Stromal cell of bone marrow (primary cell): Measurements from ENCODE around the gene DNER.
"Not testable (repeated sequence)": the region's sequence is repeated elsewhere in the genome, so short reads cannot be mapped to it uniquely, and the experiment has no call there.

ENCODE experiments used
- DNase-seq: peaks from one replicate; pipeline ENCODE4 v3.0.0-alpha.2; 2012; ENCODE audit warnings: low read depth

Gene DNER, protein sequence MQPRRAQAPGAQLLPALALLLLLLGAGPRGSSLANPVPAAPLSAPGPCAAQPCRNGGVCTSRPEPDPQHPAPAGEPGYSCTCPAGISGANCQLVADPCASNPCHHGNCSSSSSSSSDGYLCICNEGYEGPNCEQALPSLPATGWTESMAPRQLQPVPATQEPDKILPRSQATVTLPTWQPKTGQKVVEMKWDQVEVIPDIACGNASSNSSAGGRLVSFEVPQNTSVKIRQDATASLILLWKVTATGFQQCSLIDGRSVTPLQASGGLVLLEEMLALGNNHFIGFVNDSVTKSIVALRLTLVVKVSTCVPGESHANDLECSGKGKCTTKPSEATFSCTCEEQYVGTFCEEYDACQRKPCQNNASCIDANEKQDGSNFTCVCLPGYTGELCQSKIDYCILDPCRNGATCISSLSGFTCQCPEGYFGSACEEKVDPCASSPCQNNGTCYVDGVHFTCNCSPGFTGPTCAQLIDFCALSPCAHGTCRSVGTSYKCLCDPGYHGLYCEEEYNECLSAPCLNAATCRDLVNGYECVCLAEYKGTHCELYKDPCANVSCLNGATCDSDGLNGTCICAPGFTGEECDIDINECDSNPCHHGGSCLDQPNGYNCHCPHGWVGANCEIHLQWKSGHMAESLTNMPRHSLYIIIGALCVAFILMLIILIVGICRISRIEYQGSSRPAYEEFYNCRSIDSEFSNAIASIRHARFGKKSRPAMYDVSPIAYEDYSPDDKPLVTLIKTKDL

DNA sequence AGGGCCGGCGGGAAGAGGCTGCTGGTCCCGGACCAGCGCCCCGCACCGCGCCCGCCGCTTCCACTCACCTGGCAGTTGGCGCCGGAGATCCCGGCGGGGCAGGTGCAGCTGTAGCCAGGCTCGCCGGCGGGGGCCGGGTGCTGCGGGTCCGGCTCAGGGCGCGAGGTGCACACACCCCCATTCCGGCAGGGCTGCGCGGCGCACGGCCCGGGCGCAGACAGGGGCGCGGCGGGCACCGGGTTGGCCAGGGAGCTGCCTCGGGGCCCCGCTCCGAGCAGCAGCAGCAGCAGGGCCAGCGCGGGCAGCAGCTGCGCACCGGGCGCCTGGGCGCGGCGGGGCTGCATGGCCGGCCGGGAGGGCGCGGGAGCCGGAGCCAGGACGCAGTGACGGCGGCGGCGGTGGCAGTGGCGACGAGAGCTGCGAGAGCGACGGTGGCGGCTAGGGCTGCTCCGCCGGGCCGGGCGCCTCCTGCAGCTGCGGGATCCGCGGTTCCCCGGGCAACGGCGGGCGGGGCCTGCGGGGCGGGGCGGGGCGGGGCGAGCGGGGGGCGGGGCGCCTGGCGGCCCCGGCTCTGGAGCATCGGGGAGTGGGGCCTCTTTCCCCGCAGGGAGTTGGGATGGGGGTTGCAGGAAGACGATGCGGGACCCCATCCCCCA lies at the start of gene DNER:
DNER (minus strand) TSS at position 476 of the 656 bp plus-strand sequence; CDS start at position 344, 132 bp downstream.
- no peak for DNase-seq

DNA sequence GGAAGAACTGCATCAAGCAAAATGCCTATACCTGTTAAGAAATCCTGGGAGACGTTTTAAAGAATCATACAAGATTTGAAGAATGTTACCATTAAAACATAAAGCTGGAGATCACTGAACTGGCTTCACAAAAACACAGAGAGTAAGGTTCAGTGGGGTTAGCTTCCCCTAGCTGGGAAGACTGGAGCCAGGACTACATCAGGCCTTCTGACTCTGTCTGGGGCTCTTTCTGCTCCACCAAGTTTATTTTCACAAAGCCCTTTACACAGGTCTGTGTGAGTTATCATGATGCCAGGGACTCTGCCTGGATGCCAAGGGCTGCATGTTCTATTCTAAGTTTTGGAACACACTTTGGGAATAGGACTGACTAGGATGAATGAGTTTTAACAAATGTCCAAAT lies 47.3 kb upstream of the DNER start:
- DNase-seq: no peak

DNA sequence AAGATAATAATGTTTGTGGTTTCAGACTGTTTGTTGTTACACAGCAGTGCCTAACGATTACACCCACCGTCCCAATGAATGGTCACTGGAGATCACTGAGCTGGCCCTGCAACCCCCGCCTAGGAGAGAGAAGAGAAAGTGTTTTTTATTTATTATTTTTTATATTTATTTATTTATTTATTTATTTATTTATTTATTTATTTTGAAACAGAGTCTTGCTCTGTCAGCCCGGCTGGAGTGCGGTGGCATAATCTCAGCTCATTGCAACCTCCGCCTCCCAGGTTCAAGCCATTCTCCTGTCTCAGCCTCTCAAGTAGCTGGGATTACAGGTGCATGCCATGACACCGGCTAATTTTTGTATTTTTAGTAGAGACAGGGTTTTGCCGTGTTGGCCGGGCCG lies 43.1 kb upstream of the DNER start:
- DNase-seq: not testable (repeated sequence)

DNA sequence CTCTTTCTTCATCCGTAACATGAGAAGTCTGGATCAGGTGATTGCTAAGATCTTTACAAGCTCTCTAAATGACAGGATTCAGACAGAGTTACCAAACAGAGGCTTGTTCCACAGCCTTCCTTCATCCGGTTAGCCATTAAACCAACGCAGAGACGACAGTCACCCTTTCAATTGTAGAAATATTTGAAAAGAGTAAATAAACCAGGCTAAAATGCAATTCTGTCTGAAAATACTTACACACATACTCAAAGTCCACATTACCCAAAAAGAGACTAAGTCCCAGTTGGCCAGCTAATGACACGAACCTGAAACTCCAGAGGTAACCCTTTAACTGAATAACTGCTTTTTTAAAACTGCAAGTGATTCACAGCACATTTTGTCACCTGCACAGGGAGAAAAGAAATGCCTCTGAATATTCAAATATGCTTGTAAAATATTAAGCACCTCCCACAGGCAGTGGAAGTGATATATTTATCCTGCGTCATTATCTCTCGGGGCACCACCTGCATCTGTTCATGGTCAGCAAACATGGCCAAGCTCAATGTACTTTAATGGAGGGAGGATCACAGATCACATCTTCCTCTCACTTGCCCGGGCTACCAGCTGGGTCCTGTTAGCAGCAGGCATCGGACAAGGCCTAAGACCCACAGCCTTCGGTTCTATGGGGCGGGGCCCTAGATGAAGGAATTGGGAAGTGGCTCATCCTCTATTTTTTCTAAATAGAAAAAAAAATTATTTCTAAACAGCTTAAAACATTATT lies 38.8 kb upstream of the DNER start:
- no peak for DNase-seq

DNA sequence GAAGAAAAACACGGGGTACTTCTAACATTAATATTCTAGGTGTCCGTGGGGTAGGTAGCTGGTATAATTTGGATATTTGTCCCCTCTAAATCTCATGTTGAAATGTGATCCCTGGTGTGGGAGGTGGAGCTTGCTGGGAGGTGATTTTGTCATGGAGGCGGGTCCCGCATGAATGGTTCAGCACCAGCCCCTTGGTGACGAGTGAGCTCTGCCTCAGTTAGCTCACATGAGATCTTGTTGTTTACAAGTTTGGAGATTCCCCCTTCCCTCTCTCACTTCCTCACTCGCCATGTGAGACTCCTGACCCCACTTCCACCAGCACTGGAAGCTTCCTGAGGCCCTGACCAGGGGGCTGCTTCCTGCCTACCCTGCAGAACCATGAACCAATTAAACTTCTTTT lies 35.4 kb upstream of the DNER start:
- DNase-seq: no peak

DNA sequence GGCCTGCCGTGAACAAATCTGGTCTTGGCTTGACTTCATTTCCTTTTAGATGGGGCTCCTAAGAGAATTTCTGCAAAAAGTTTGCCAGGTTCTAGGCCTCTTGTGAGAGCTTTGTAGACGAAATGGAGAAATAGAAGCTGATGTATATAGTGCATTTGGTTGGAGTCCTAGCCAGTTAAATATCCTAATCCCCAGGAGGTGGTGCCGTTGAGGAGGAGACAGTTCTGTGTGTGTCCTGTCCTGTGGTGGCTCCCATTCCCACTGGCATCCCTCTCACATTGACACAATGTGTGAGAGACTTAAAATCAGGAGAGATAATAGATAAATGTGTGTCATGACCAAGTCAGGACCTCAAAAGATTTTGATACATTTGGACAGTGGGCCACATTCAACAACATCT lies 34.6 kb upstream of the DNER start:
- no peak for DNase-seq

DNA sequence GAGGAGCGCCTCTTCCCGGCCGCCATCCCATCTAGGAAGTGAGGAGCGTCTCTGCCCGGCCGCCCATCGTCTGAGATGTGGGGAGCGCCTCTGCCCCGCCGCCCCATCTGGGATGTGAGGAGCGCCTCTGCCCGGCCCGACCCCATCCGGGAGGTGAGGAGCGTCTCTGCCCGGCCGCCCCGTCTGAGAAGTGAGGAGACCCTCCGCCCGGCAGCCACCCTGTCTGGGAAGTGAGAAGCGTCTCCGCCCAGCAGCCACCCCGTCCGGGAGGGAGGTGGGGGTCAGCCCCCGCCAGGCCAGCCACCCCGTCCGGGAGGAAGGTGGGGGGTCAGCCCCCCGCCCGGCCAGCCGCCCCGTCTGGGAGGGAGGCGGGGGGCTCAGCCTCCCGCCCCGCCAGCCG lies 28.3 kb upstream of the DNER start:
- not testable (repeated sequence) for DNase-seq

DNA sequence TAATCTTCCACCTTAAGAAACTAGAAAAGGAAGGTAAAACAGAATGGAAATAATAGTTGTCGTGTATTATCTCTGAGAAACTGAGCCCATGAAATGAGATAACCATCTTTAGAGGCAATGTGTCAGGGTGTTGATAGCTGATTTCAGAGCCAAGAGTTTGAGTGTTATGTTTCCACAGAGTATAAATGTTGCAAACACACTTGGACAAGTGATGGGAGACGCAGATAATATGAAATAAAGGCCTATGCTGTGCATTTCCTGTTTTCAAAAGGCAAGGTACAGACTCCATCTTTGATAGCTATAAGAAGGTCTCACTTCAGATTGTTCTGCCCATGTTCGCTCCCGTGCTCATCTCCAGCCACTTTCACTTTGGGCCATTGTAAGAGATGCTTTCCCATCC lies 25.9 kb upstream of the DNER start:
- DNase-seq: no peak

DNA sequence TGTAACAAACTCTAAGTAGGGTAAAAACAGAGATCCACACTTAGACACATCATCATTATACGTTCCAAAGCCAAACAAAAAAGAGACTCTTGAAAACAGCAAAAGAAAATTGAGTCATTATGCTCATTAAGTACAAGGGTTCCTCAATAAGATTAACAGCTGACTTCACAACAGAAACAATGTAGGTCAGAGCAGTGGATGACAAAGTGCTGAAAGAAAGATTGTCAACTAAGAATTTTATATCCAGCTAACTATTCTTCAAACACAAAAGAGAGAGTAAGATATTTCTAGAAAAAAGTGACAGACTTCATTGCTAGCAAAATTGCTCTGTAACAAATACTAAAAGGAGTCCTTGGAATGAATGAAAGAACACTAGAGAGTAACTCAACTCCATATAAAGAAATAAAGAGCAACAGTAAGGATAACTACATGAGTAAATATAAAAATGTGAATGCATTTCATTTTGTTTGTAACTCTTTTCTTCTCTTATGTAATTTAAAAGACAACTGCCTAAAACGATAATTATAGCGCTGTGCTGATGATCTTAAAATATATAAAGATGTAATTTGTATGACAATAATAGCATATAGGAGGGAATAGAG lies 23.8 kb upstream of the DNER start:
- no peak for DNase-seq

DNA sequence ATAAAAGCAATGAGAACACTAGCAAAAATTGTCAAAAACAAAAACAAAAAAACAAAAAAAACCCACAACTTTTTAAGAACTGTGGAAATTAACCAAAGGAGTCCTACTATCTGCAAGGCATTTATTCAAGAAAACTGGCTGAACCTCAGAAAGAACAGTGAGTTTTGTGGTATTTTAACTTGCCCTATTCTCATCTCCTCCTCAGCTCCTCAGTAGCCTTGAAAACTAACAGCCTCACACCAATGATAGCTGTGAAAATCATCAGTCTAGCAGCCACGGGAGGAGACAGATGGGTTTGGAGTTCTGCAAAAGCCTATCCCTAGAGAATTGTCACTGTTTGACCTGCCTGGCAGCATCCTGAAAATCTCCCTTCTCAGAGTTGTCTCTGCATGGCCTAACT lies 20.1 kb upstream of the DNER start:
- no peak for DNase-seq

DNA sequence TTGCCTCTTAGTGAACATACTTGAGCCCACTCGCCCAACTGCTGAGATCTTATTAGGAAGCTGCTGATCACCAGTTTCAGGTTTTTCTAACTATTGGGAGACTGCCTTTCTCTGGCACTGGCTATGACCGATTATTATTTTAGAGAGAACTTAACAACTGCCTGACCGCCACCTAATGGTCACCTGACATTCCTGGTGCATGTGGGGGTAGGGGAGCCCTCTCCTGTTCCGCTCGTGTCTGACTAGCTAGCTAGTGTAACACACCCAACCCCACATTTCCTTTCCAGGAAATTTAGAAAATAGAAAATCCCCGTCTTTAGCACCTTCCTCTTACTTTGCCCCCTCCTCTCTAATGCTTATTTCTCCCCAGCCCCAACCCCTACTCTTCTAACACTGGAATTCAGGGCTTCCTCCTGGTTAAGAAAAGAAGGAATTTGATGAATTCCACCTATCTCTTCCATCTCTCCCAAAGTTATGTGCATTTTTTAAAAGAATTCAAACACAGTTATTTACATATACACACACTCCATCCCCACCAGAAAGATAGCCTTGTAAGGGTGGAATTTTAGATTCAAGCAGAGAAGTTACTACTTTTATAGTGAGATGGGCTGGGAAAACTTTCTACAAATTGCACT lies 19.4 kb upstream of the DNER start:
- DNase-seq: no peak

DNA sequence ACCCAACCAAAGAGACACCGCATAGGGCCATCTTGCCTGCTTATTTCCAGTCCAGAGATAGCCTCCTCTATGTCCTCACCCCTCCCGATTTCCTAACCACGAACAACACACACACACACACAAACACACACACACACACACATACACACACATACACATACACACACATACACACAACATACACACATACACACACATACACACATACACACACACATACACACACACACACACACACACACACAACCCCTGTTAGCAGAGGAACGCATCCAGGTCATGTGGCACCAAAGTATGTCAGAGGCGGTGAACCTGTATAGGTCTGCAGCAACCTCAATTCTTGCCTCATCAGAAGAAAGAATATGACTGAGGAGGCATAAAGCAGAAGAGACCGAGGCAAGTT lies 18.5 kb upstream of the DNER start:
- no peak for DNase-seq

DNA sequence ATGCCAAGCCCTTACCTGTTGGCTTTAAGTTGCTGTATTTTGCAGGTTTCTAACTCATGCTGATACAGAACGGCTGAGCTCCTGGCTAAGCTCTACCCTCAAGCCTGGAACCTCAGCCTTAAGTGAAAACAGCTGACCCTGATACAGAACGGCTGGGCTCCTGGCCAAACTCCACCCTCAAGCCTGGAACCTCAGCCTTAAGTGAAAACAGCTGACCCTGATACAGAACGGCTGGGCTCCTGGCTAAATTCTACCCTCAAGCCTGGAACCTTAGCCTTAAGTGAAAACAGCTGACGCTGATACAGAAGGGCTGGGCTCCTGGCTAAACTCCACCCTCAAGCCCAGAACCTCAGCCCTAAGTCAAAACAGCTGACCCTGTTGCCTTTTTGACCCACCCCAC lies 17.6 kb upstream of the DNER start:
- DNase-seq: peak; percentile 9

DNA sequence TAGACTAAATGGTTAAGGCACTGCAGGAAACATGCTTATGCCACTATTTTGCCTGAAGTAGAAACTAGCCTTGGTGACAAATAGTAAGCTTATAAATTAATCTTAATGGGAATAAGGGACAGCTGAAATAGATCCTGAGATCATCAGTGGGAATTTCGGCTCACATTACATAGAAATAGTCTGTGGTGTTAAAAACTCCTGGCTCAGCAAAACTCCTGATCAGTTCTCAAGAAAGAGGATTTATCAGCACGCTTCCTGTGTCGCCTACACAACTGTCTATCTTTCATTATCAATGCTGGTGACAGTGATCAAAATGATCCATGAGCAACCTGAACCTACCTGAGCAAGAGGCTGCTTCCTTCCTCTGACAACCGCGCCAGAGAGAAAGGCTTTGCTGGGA lies 17.0 kb upstream of the DNER start:
- DNase-seq: no peak

DNA sequence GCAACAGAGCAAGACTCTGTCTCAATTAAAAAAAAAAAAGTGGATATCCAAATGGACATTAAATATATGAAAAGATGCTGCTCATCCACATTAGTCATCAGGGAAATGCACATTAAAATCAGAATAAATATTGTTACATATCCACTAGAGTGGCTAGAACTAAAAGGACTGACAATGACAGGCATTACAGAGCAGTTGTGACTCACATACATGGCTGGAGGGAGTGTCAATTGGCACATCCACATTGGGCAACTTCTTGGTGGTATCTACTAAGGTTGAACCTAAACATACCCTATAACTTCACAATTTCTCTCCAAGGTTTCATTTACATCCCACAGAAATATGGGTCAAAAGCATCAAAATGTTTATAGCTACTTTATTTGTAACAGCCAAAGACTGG lies 14.0 kb upstream of the DNER start:
- DNase-seq: no peak

DNA sequence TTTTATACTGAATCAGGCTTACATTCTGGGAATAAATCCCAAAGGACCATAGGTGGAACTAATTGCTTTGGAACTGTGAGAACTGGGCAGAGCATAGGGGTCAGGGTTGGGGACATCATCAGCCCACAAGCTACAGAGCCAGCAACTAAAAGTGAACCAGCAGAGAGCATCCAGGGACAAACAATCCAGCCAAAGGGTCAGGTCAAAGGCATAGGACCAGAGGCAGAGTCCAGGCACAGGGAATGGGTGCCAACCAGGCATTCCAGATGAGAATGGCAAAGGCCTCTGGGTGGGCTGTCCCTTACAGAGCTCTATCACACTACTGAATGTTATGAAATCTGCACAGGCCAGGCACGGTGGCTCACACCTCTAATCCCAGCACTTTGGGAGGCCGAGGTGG lies 12.3 kb upstream of the DNER start:
- DNase-seq: no peak

DNA sequence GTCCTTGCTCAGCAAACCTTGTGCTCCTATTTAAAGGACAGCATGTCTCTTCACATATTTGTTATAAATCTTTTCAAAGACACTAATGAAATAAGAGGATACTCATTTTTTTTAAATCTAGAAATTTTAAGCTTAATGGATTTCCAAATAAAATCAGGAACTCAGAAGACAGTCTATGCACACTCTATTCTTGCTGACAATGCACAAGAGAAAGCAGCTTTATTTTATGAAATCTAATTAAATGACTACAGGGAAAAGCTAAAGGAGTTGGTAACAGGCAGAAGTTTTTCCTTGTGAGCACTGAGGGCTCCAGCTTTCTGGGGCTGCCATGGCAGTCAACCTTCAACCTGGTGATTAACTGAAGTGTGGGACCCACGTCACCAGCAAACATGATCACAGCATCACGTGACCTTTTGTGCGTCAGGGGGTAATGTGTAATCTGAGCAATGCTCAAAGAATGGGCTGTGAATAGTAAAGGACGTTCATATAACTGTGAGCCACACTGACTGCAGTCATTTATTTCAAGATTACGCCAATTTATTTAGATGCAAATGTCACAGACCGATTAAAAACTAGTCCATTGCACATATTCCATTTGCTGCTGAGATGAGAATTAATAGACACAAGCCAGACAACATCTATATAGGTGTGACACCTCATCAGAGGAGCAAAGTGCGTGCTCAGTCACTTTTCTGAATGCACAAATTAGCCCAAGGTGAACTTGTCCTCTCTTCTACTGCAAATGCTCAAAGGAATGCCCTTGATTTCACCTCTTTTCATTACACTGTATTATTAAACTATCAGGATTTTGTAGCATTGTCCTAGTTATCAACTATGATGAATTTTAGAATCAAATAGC lies 11.6 kb upstream of the DNER start:
- DNase-seq: peak; percentile 33

DNA sequence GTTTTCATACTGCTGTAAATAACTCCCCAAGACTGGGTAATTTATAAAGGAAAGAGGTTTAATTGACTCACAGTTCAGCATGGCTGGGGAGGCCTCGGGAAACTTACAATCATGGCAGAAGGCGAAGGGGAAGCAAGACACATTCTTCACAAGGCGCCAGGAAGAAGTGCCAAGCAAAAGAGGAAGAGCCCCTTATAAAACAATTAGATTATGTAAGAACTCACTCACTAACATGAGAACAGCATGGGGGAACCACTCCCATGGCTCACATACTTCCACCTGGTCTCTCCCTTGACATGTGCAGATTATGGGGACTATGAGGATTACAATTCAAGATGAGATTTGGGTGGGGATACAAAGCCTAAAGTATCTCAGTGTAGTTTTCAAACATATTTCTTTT lies 8.8 kb upstream of the DNER start:
- not testable (repeated sequence) for DNase-seq

DNA sequence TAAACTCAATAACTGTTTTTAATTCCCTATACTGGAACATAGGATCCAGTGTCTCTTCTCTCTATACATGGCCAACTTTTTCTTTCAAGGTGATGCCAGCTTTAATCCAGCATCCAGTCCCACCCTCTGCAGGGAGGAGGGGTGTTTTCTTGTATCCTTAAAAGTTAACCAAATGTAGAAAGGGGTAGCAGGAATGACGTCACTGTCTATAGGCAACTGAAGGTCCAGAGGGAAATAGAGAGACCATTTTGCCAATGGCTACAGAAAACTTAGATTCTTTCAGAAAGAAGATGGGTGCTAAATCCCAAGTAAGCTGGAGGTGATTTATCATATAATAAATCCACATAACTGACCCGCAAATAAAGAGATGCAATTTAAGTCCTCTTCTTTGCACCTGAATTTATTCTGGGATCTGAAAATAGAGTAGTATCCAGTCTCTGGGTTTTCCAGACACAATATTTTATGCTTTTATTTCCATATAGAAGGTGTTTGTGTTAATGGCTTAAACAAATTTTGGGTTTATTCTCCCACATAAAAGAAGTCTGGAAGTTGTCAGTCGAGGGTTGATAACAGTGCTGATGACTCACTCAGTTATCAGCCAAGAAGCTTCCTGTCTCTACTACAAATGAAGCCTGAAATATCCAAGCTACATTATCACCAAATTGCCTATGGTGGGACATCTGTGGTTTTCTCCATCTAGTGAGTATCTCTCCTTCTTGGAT lies 5.7 kb upstream of the DNER start:
- no peak for DNase-seq

DNA sequence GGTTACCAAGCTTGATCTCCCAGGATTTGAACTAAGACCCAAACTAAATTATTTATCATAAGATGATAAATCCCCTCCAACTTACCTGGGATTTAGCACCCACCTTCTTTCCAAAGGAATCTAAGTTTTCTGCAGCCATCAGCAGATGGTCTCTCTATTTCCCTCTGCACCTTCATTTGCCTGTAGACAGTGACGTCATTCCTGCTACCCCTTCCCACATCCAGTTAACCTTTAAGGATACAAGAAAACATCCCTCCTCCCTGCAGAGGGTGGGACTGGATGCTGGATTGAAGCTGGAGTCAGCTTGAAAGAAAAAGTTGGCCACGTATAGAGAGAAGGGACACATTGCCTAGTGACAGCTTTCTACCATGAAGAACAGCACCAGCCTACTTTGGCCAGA lies 3.7 kb upstream of the DNER start:
- no peak for DNase-seq
